ENCODE measurements around the gene PTCH1.

DNA sequence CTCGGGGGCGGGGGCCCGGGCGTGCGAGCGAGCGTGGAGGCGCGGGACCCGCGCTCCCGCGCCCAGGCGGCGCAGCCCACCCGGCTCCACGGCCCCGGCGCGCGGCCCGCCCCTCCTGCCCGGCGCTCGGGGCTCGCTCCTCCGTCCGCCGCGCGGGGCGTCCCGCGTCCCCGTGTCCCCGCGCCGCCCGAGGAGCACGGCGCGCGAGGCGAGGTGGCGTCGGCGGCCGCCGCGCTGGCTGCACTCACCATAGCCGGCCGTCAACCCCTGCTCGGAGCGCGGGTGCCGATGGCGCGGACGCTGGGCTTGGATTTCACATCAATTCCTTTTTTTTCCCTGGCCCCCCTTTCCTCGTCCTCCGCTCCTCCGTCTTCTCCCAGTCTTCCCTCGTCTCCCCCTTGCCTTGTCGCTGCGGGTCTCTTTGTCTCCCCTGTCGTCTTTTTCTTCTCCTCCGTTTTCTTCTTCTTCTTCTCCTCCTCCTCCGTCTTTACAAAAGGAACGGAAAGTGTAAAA, 494 bp downstream of the PTCH1 start:
- TF ChIP-seq NRF1 (IDR thresholded peaks at IDR 0.05; ENCODE audit: low read depth, low read length) (no peak), EZH2phosphoT487 (IDR thresholded peaks at IDR 0.05; ENCODE audit: borderline replicate concordance, low read depth) (no peak)
- TF ChIP-seq, protein P1, sequence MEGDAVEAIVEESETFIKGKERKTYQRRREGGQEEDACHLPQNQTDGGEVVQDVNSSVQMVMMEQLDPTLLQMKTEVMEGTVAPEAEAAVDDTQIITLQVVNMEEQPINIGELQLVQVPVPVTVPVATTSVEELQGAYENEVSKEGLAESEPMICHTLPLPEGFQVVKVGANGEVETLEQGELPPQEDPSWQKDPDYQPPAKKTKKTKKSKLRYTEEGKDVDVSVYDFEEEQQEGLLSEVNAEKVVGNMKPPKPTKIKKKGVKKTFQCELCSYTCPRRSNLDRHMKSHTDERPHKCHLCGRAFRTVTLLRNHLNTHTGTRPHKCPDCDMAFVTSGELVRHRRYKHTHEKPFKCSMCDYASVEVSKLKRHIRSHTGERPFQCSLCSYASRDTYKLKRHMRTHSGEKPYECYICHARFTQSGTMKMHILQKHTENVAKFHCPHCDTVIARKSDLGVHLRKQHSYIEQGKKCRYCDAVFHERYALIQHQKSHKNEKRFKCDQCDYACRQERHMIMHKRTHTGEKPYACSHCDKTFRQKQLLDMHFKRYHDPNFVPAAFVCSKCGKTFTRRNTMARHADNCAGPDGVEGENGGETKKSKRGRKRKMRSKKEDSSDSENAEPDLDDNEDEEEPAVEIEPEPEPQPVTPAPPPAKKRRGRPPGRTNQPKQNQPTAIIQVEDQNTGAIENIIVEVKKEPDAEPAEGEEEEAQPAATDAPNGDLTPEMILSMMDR (IDR thresholded peaks at IDR 0.05) = no peak
